ENCODE measurements around the gene LYPD4.

LYPD4 gene

GRCh38 chr19:41868989-41869300 is 24.5 kb upstream of the LYPD4 start:
- H3K27me3 ChIP-seq (ENCODE audit: insufficient read depth, low read length): no peaks in the 10 kb centered on the region
- H2AFZ ChIP-seq (ENCODE audit: low read depth, low read length): no peak overlapping the region
- no peaks in the 10 kb centered on the region for H3K4me1 ChIP-seq (ENCODE audit: insufficient read depth, low read length)
- no peaks in the 10 kb centered on the region for H3K9me3 ChIP-seq (ENCODE audit: low read length)
- no peak overlapping the region for H3K4me3 ChIP-seq (ENCODE audit: low read length)
- peaks cover 68% of the 10 kb centered on the region for H3K36me3 ChIP-seq (ENCODE audit: insufficient read depth, low read length)

GRCh38 chr19:41868120-41868988 is 23.9 kb upstream of the LYPD4 start:
- no peaks in the 10 kb centered on the region for H3K27me3 ChIP-seq (ENCODE audit: insufficient read depth, low read length)
- H3K9me3 ChIP-seq (ENCODE audit: low read length): no peaks in the 10 kb centered on the region
- H3K4me1 ChIP-seq (ENCODE audit: insufficient read depth, low read length): no peaks in the 10 kb centered on the region
- H2AFZ ChIP-seq (ENCODE audit: low read depth, low read length): no peak overlapping the region
- H3K4me3 ChIP-seq (ENCODE audit: low read length): no peak overlapping the region
- peaks cover 73% of the 10 kb centered on the region for H3K36me3 ChIP-seq (ENCODE audit: insufficient read depth, low read length)

DNA sequence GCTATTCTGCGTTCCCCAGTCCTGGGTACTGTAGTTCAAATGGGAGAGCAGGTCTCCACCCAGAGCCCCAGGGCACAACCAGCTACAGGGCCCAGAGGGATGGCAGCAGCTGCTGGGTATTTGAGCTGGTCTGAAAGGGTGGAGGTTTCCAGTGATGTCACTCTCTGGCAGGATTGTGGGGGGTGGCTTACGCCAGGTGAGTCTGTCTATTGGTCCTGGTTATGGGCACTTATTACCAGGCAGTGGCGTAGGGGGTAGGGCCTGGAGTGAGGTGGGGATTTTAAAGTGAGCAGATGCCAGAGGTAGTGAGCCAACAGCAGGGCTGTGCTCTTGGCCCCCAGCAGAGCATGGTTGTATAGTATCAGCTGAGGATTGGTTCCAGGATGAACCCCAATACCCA is 21.8 kb upstream of the LYPD4 start:
- Histone ChIP-seq H3K4me1 (ENCODE audit: insufficient read depth, low read length) (peaks cover 15% of the 10 kb centered on the region), H2AFZ (ENCODE audit: low read depth, low read length) (no peak overlapping the region), H3K36me3 (ENCODE audit: insufficient read depth, low read length) (peaks cover 86% of the 10 kb centered on the region), H3K27me3 (ENCODE audit: insufficient read depth, low read length) (no peaks in the 10 kb centered on the region), H3K4me3 (ENCODE audit: low read length) (no peak overlapping the region), H3K9me3 (ENCODE audit: low read length) (no peaks in the 10 kb centered on the region)

GRCh38 chr19:41864374-41864773 is 19.9 kb upstream of the LYPD4 start:
- Histone ChIP-seq H3K4me3 (ENCODE audit: low read length) (no peak overlapping the region), H3K27me3 (ENCODE audit: insufficient read depth, low read length) (no peaks in the 10 kb centered on the region), H2AFZ (ENCODE audit: low read depth, low read length) (no peak overlapping the region), H3K9me3 (ENCODE audit: low read length) (no peaks in the 10 kb centered on the region), H3K4me1 (ENCODE audit: insufficient read depth, low read length) (peaks cover 21% of the 10 kb centered on the region), H3K36me3 (ENCODE audit: insufficient read depth, low read length) (peaks cover 74% of the 10 kb centered on the region)

- Histone ChIP-seq H2AFZ (ENCODE audit: low read depth, low read length) (no peak overlapping the region), H3K36me3 (ENCODE audit: insufficient read depth, low read length) (peaks cover 64% of the 10 kb centered on the region), H3K27me3 (ENCODE audit: insufficient read depth, low read length) (no peaks in the 10 kb centered on the region), H3K4me3 (ENCODE audit: low read length) (no peak overlapping the region), H3K4me1 (ENCODE audit: insufficient read depth, low read length) (peaks cover 23% of the 10 kb centered on the region), H3K9me3 (ENCODE audit: low read length) (no peaks in the 10 kb centered on the region)
Observed at GRCh38 chr19:41863209-41863931, 18.9 kb upstream of the LYPD4 start.

DNA sequence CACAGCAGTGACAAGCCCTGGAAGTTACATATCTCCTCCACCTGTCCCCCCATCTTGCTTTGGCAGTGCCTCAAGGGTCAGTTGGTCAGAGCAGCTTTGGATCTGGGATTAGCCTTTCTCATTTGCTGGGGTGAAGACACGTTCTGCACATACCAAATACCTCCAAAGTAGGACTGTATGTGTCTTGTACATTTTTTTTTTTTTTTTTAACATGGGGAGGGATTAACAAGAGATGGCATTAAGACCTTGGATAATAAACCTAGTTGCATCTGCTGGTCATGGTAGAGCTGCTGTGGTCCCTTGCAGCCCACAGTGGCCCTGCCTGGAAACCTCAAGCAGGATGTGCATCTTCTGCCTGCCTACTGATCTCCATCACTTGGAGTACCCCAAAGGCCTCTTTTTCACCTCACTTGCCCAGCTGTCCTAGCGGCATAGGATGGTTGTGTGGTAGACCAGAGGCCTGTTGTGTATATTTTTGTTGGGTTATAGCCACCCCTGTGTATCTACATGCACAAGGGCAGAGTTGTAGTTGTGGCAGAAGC is 18.0 kb upstream of the LYPD4 start:
- Histone ChIP-seq H3K4me3 (ENCODE audit: low read length) (no peak overlapping the region), H3K4me1 (ENCODE audit: insufficient read depth, low read length) (peaks cover 23% of the 10 kb centered on the region), H3K36me3 (ENCODE audit: insufficient read depth, low read length) (peaks cover 56% of the 10 kb centered on the region), H2AFZ (ENCODE audit: low read depth, low read length) (no peak overlapping the region), H3K9me3 (ENCODE audit: low read length) (no peaks in the 10 kb centered on the region), H3K27me3 (ENCODE audit: insufficient read depth, low read length) (no peaks in the 10 kb centered on the region)

GRCh38 chr19:41861846-41862245 is 17.4 kb upstream of the LYPD4 start:
- Histone ChIP-seq H3K36me3 (ENCODE audit: insufficient read depth, low read length) (peaks cover 52% of the 10 kb centered on the region), H3K9me3 (ENCODE audit: low read length) (no peaks in the 10 kb centered on the region), H2AFZ (ENCODE audit: low read depth, low read length) (no peak overlapping the region), H3K4me3 (ENCODE audit: low read length) (peak overlapping the region; percentile 84), H3K4me1 (ENCODE audit: insufficient read depth, low read length) (peaks cover 23% of the 10 kb centered on the region), H3K27me3 (ENCODE audit: insufficient read depth, low read length) (no peaks in the 10 kb centered on the region)

DNA sequence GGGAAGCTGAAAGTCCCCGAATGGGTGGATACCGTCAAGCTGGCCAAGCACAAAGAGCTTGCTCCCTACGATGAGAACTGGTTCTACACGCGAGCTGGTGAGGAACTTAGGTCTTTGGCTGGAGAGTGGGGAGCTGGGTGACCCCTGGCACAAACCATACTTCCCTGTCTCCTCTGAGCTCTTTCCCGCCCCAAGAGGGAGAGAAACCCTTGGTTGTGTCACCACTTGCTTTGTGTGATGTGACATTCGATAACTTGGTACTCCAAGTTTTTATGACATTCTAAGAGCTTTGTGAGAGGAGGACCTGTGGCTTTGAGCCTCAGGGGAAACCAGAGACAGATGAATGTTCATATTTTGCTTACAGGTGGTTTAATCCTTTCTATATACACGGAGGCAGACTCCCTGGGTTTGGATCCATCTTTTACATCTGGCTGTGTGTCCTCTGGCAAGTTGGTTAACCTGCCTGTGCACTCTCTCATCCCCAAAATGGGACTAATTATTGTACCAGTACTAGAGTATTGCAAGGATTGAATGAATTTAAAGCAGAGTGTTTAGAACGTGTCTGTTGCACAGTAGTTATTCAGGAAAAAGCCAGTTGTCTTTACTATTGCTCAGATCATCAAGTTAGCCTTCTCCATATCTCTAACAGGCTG is 16.8 kb upstream of the LYPD4 start:
- Histone ChIP-seq H3K9me3 (ENCODE audit: low read length) (no peaks in the 10 kb centered on the region), H3K4me3 (ENCODE audit: low read length) (peak overlapping the region; percentile 84), H2AFZ (ENCODE audit: low read depth, low read length) (no peak overlapping the region), H3K36me3 (ENCODE audit: insufficient read depth, low read length) (peaks cover 48% of the 10 kb centered on the region), H3K27me3 (ENCODE audit: insufficient read depth, low read length) (no peaks in the 10 kb centered on the region), H3K4me1 (ENCODE audit: insufficient read depth, low read length) (peaks cover 23% of the 10 kb centered on the region)

GRCh38 chr19:41860419-41861115 is 16.1 kb upstream of the LYPD4 start:
- no peaks in the 10 kb centered on the region for H3K9me3 ChIP-seq (ENCODE audit: low read length)
- no peak overlapping the region for H2AFZ ChIP-seq (ENCODE audit: low read depth, low read length)
- H3K36me3 ChIP-seq (ENCODE audit: insufficient read depth, low read length): peaks cover 45% of the 10 kb centered on the region
- no peaks in the 10 kb centered on the region for H3K27me3 ChIP-seq (ENCODE audit: insufficient read depth, low read length)
- peak overlapping the region; percentile 84 for H3K4me3 ChIP-seq (ENCODE audit: low read length)
- peaks cover 23% of the 10 kb centered on the region for H3K4me1 ChIP-seq (ENCODE audit: insufficient read depth, low read length)

DNA sequence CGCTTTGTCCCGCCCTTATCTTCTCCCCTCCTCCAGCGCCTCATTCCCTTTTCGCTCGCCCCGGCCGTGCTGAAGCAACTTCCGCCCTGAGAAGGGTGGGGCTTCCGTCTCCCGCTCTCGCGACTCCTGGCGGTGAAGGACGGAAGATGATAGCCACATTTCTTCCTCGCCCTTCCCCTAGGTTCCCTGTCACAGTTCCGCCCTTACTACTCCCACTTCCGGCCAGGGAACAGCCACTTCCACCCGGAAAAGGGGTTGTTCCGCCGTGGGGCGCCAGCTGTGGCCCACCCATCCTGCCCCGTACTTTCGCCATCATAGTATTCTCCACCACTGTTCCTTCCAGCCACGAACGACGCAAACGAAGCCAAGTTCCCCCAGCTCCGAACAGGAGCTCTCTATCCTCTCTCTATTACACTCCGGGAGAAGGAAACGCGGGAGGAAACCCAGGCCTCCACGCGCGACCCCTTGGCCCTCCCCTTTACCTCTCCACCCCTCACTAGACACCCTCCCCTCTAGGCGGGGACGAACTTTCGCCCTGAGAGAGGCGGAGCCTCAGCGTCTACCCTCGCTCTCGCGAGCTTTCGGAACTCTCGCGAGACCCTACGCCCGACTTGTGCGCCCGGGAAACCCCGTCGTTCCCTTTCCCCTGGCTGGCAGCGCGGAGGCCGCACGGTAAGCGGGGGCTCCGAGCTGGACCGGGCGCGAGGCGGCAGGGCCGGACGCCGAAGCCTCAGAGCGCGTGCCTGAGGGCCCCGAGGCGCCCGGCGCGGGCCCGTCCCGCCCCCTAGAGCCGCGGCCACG is 15.3 kb upstream of the LYPD4 start, which contains the start of gene RPS19:
Gene RPS19 (plus strand): TSS at position 638 of the 801 bp plus-strand sequence. CDS start 520 bp downstream, outside the sequence.
- H3K36me3 ChIP-seq (ENCODE audit: insufficient read depth, low read length): peaks cover 39% of the 10 kb centered on the region
- peaks cover 23% of the 10 kb centered on the region for H3K4me1 ChIP-seq (ENCODE audit: insufficient read depth, low read length)
- peaks cover 4% of the 10 kb centered on the region for H3K27me3 ChIP-seq (ENCODE audit: insufficient read depth, low read length)
- H2AFZ ChIP-seq (ENCODE audit: low read depth, low read length): peak within 1 kb of the TSS; percentile 59
- no peaks in the 10 kb centered on the region for H3K9me3 ChIP-seq (ENCODE audit: low read length)
- H3K4me3 ChIP-seq (ENCODE audit: low read length): peak within 1 kb of the TSS; percentile 84

DNA sequence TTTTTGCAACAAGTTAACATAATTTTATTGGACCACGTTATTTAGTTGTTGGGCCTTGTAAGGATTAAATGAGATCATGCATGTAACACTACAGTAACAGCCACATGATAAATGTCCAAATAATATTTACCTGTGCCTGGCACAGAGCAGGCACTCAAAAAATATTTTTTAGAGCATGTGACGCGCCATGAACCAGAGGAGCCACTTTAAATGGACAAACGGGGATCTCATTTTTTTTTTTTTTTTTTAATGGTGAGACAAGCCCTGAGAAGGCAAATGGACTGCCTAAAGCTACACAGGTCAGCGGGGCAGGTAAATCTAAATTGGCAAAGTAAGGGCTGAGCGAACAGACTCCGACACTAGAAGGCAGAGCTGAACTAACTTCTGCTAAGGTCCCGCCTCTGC is 14.7 kb upstream of the LYPD4 start:
- Histone ChIP-seq H3K27me3 (ENCODE audit: insufficient read depth, low read length) (peaks cover 6% of the 10 kb centered on the region), H3K4me3 (ENCODE audit: low read length) (peak overlapping the region; percentile 40), H3K4me1 (ENCODE audit: insufficient read depth, low read length) (peaks cover 27% of the 10 kb centered on the region), H3K36me3 (ENCODE audit: insufficient read depth, low read length) (peaks cover 33% of the 10 kb centered on the region), H2AFZ (ENCODE audit: low read depth, low read length) (peak overlapping the region; percentile 59), H3K9me3 (ENCODE audit: low read length) (no peaks in the 10 kb centered on the region)

DNA sequence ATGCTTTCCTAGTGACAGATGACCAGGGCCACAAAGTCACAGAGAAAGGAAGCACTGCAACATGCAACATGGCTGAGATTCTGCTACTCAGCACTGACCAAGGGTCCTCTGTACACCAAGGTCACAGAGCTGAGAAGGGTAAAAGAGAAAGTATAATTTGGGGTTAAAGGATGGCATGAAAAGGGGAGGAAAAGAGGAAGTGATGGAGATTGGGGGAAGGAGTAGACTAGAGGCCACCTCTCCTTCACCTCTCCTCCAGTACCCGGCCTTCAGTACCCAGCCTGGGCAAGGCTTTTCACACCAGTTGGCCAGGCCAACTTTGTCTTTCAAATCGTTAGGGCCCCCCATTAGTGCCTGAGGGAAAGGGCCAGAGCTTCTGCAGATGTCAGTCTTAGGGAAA is 9.3 kb upstream of the LYPD4 start:
- Histone ChIP-seq H2AFZ (ENCODE audit: low read depth, low read length) (no peak overlapping the region), H3K36me3 (ENCODE audit: insufficient read depth, low read length) (no peaks in the 10 kb centered on the region), H3K4me1 (ENCODE audit: insufficient read depth, low read length) (peaks cover 10% of the 10 kb centered on the region), H3K4me3 (ENCODE audit: low read length) (no peak overlapping the region), H3K27me3 (ENCODE audit: insufficient read depth, low read length) (peaks cover 50% of the 10 kb centered on the region), H3K9me3 (ENCODE audit: low read length) (no peaks in the 10 kb centered on the region)

Data from neuron (in vitro differentiated cells).